Erythroblast (primary cell): ENCODE data around the gene SLC22A4.

Experiments used
- DNase-seq, 2 experiments: peaks; one replicate each; lab custom pipeline; 2025; lab: John Stamatoyannopoulos, UW
- GATA1 ChIP-seq: IDR thresholded peaks from 2 replicates; pipeline ENCODE4 v1.6.1; 2011; ENCODE audit warnings: low read depth, mild to moderate bottlenecking, control low read depth, low read length, moderate library complexity
- POLR2A ChIP-seq: IDR thresholded peaks from 2 replicates; pipeline ENCODE4 v1.6.1; 2011; ENCODE audit warnings: mild to moderate bottlenecking, low read length

Gene SLC22A4

DNA sequence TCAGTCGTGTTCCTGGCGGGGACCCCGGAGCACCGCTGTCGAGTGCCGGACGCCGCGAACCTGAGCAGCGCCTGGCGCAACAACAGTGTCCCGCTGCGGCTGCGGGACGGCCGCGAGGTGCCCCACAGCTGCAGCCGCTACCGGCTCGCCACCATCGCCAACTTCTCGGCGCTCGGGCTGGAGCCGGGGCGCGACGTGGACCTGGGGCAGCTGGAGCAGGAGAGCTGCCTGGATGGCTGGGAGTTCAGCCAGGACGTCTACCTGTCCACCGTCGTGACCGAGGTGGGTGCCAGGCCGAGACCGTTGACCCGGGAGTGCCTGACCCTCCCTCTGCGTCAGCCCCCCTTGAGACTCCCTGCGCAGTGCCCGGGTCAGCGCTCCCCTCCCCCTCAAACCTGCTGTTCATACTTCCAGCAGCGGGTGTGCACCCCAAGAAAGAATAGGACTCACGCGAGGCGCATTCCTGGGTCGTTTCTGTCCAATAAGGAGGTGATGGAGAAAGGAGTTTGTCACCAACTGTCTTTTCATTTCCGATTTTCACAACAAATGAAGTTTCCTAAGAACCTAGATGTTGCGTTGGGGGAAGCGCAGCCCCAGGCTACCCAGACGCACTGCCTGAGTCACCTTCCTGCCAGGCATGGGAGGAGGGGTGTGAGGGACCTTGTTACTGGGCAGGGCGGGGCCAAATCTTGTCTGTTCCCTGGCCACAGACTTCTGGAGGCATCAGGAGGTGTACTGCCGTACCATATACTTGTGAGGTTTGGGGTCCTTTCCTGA lies 722 bp downstream of the SLC22A4 start:
- TF ChIP-seq POLR2A = peak; percentile 74
- TF ChIP-seq GATA1 = no peak
- peak; percentile 82 to 90 for DNase-seq

DNA sequence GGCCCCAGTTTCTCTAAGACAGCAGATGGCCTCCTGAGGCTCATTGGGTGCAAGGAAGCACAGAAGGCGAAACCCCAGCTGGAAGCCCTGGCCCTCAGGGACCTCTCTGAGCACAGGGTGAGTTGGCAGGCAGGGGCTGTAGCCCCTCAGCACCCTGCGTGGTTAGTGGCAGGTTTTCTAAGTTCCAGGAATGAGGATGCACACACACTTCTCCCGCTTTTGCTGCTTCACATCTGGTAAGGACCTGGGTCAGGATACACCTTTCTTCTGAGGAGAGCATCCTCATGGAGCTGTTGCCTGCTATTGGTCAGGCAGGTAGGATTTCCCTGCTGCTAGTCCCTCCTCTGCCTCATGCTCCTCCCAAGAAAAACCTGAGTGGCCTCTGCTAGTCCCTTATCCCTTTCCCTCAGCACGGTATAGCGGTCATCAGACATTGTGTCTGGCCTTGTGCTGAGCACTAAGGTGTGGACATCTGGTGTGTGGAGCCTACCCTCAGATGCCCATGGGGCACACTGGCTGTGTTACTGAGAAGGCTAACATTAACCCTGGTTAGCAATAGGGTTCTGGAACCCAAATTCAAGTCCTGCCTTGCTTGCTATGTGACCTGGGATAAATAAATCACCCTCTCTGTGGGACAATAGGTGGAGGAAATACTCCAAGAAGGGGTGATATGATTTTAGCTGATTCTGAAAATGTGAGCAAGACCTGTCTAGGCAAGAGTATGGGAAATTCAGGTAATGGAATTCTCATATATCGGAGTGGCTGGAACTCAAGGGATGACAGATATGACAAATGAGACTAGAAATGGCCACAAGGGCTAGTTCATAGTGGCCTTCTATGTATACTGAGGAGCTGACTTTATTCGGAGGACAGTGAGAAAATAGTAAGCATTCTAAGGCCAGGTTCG lies 1.6 kb downstream of the SLC22A4 start:
- TF ChIP-seq GATA1 (no peak), POLR2A (peak; percentile 57)

DNA sequence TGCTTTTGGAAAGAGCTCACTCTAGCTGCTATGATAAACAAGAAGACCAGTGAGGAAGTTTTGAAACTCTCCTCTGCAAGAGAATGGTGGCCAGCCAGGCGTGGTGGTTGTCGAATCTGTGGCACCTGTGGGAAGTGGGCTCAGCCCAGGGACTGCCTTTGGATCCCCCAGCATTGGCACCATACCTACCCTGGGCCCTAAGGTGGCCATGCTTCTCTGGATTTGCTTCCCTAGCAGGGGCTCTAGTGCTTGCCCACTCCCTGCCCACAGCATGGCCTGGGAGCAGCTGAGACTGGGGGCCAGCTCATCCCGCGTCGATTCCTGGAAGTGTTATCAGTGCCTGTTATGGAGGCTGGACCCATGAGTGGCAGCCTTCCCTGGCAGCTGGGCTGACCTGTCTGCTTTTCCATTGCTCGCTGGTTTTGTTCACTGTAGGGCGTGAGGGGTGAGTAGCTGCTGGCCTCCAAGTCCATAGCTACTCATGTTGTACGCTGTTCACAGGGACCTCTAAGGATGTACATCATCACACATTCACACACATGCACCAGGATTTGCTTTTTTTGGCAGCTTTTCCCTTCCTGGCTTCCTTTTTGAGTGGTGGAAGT lies 2.3 kb downstream of the SLC22A4 start:
- DNase-seq = peak in 1 of 2 experiments; percentile 47
- TF ChIP-seq POLR2A = no peak

More for the DNA sequence above, 1.6 kb downstream of the SLC22A4 start:
- peak; percentile 37 to 55 for DNase-seq

DNA sequence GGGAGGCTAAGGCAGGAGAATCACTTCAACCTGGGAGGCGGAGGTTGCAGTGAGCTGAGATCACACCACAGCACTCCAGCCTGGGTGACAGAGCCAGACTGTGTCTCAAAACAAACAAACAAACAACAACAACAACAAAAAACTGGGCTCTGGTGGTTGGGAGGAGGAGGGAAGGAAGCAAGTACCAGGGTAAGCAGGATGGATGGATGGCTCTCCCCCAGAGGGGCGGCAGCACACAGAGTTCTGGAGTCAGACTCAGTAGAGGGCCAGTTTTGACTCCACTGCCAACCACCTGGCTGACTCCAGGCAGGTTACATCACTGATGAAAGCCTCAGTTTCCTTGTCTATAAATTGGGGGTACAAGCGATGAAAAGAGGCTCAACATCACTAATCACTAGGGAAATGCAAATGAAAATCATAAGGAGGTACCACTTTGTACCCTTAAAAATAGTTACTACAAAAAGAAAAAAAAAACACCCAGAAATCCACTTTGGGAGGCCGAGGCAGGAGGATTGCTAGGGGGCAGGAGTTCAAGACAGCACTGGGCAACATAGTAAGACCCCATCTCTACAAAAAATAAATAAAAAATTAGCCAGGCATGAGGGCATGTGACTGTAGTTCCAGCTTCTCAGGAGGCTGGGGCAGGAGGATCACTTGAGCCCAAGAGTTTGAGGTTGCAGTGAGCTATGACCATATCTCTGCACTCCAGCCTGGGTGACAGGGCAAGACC lies 3.2 kb downstream of the SLC22A4 start:
- TF ChIP-seq POLR2A (no peak), GATA1 (no peak)
- DNase-seq = peak; percentile 46 to 59

DNA sequence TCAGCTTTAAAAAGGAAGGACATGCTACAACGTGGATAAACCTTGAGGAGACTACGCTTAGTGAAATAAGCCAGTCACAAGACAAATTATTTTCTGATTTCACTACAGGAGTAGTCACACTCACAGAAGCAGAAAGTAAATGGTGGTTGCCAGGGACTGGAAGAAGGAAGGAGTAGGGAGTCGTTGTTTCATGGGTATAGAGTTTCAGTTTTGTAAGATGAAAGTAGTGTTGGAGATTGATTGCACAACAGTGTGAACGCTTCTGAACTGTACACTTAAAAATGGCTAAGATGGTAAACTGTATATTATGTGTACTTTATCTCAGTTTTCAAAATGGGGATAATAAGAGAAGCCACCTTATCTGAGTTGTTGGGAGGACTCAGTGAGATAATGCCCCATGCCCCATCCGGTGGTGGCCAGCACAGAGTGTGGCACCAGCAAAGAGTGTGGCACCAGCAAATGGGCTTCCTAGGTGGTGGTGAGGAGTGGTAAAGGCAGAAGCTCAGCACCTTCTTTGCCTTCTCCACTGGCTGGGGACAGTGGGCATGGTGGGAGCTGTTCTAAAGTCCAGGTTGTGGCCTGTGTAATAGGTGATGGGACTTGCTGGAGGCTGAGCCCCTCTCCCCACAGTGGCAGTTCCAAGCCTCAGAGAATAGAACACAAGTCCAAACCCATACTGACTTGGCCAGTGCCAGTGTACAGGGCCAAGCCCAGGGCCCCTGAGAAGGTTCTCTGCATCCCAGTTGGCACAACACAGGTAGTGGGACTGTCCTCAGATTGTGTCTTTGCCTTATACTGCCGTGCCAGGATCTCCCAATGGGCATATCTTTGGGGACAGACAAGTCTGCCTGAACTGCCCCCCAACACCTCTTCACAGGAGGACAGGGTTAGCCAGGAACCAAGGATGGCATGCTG lies 4.4 kb downstream of the SLC22A4 start:
- TF ChIP-seq GATA1 (no peak), POLR2A (no peak)

DNA sequence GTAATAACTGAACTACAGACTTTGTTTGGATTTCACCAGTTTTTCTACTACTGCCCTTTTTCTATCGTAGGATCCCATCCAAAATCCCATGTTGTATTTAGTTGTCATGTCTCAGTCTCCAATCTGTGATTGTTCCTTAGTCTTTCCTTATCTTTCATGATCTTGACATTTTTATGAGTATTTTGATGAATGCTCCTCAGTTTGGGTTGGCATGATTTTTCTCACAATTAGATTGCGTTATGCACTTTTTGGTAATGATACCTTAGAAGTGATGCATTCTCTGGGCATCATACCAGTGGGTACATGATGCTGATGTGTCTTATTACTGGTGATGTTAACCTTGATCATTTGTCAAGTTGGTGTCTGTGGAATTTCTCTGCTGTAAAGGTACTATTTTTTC lies 5.7 kb downstream of the SLC22A4 start:
- no peak for DNase-seq
- TF ChIP-seq POLR2A (no peak), GATA1 (no peak)

More for the DNA sequence above, 4.4 kb downstream of the SLC22A4 start:
- peak; percentile 21 to 53 for DNase-seq

DNA sequence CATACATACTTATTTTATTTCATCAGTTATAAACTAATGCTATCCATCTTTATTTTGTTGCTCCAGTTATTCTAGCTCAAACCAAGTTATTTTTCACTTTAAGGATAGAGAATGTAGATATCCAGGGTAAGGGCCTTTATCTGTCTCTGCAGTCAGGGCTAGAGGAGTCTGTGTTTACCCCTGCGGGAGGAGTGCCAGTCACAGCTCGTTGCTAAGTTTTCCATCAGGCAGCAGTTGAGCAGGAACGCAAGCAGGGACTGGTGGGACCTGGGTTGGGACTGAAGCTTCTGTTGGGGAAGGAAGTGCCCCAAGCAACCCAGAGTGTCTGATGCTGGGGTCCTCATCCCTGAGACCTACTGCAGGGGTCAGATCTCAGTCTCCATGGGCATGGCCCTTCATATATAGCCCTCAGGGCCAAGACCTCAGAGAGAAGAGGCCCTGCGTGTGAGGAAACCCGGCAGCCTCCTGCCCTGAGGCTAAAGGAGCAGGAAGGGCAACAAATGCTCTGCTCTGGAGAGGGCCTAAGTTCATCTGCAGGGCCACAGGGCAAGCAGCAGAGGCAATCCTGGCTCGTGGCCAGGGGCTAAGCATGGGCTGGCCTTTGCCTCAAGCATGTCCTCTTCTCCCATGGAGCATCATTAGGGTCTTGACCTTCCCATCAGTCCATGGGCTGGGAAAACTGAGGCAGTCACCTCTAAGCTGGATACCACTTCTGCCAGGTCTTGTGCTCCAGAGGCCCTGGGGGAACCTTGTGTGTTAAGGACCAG lies 6.6 kb downstream of the SLC22A4 start:
- peak; percentile 84 to 86 for DNase-seq
- TF ChIP-seq POLR2A = no peak
- TF ChIP-seq GATA1 = no peak

DNA sequence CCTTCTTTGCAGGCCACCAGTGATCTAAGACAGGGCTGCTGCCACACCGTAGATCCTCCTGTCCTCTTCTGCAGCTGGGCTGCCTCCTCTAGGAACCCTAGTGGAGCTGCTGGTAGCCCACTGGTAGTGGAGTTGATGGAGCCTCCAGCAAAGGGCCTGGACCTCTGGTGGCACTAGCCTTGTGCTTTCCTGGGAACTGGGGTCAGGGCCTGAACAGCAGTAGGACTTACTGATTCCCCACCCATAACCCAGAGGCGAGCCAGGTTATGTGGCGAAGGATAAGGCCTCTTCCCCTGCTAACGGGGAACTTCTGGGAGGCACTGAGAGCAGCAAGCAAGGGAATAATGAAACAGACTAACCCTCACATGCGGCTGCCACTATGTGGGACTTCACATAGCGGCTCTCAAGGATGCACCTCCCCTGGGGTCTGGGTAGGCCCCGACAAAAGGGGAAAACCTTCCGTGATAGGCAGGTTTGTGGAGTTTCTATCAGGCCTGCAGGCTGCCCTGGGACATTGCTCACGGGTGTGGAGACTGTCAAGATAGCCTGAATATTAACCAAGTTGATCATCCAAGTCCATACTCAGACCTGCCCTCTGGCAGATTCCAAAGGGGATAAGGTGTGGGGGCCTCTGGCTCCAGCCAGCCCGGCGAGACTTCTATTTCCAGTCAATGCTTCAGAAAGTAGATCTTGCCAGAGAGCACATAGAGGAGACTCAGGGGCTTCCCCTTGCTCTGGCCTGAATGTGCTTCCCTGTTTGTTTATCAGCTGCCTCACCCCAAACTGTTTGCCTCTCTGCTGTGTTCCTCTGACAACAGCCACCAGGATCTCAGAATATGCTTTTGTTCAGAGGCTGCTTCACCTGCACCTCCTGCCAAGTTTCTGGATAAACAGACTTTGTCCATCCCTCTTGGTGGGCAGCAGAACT lies 7.4 kb downstream of the SLC22A4 start:
- DNase-seq = peak; percentile 56 to 71
- TF ChIP-seq GATA1 (no peak), POLR2A (peak; percentile 42)

DNA sequence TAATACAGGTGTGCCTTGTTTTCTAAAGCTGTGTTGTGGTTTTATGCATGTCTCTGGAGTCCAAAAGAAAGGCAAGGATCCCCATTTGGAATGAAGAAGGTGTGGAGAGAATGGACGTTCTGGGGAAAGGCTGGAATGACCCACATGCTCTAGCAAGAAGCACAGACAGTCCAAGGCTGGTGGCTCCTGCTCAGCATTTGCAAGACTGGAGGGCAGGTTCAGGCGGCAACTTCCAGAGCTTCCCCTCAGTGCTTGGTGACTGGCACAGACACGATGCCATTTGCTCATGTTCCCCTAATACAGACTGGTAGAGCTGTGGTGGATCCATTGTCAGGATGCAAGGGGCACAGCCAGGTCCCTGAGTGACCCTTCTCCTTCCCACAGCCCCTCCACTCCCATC lies 8.2 kb downstream of the SLC22A4 start:
- TF ChIP-seq POLR2A (no peak), GATA1 (no peak)
- DNase-seq = no peak

DNA sequence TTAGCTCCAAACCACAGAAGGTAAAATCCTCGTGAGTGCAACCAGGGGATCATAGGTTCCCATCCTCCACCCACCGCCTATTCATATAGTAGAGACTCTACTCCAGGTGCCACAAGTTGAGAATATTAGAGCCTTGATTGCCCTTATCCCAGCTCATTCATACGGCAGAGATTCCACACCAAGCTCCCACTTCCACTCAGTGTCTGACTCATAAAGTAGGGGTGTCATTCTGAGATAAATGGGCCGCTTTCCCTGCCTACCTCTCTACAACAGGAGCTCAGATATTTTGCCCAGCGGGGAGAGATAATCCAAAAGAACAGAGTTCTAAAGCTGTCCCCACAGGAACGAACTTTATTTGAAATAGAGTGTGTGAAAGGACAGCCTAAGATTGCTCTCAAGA lies 9.4 kb downstream of the SLC22A4 start:
- DNase-seq = no peak
- TF ChIP-seq POLR2A (no peak), GATA1 (no peak)
